Vagina (tissue), 2 donors: ENCODE data around the gene TMX2.

Experiments
- POLR2A ChIP-seq, 2 donors: fragments of 450-650 bp; IDR thresholded peaks; one replicate each; pipeline ENCODE4 v1.6.1; 2017; ENCODE audit warnings: antibody characterized with exemption in 2 of 2, mild to moderate bottlenecking in 2 of 2, moderate library complexity in 2 of 2
- TF ChIP-seq, protein P1 (sequence below), 3 experiments: fragments of 450-650 bp in 2 of 3; fragments of 200-600 bp in 1 of 3; sonication (generic) in 1 of 3; IDR thresholded peaks; one replicate each; pipeline ENCODE4 v1.5.1; 2017 to 2019; ENCODE audit warnings: antibody characterized with exemption in 3 of 3, mild to moderate bottlenecking in 2 of 3, moderate library complexity in 2 of 3

DNA sequence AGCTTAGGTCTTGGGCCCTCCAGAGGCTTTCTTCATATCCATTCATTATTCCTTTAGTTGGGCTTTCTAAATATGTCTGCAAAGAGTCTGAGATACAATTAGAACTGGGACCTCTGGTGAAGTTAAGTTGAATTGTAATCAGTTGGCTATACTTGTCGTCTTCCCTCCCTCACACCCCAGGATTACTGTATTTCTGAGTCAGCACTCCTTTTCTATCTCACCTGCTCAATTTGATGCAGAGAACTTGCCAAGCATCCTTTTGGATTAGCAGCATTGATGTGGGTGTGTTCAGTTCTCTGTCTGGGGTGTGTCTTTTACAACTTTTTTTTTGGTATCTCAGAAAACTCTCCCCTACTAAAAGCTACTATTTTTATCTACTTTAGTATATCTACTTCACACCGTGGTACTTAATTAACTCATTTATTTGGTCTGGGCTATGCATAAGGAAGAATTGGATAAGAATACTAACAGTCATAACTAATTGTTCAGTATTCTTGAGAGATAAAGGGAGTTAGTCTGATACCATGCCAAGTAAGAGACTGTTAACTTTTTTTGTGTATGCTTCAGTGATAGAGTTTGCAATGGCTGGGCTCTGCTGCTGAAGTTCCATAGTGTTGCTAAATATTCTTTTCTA, 64.3 kb downstream of the TMX2 start:
- TF ChIP-seq, protein P1, sequence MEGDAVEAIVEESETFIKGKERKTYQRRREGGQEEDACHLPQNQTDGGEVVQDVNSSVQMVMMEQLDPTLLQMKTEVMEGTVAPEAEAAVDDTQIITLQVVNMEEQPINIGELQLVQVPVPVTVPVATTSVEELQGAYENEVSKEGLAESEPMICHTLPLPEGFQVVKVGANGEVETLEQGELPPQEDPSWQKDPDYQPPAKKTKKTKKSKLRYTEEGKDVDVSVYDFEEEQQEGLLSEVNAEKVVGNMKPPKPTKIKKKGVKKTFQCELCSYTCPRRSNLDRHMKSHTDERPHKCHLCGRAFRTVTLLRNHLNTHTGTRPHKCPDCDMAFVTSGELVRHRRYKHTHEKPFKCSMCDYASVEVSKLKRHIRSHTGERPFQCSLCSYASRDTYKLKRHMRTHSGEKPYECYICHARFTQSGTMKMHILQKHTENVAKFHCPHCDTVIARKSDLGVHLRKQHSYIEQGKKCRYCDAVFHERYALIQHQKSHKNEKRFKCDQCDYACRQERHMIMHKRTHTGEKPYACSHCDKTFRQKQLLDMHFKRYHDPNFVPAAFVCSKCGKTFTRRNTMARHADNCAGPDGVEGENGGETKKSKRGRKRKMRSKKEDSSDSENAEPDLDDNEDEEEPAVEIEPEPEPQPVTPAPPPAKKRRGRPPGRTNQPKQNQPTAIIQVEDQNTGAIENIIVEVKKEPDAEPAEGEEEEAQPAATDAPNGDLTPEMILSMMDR (IDR thresholded peaks at IDR 0.05), result no peak
- TF ChIP-seq POLR2A (IDR thresholded peaks at IDR 0.05), result no peak
